ENCODE results near the gene HNRNPH3.

HNRNPH3 gene

GRCh38 chr10:68367121-68367520, 35.3 kb downstream of the HNRNPH3 start:
- ATAC-seq, result no peak
- TF ChIP-seq OSR1 (CRISPR knock-in tag; IDR thresholded peaks at IDR 0.05), result no peak
- TF ChIP-seq ZNF565 (CRISPR knock-in tag; conservative IDR thresholded peaks at IDR 0.05; ENCODE audit: low read depth), result no peak
- no peak for TF ChIP-seq TOX (CRISPR knock-in tag; IDR thresholded peaks at IDR 0.05; ENCODE audit: borderline replicate concordance)
- TF ChIP-seq, protein P1, sequence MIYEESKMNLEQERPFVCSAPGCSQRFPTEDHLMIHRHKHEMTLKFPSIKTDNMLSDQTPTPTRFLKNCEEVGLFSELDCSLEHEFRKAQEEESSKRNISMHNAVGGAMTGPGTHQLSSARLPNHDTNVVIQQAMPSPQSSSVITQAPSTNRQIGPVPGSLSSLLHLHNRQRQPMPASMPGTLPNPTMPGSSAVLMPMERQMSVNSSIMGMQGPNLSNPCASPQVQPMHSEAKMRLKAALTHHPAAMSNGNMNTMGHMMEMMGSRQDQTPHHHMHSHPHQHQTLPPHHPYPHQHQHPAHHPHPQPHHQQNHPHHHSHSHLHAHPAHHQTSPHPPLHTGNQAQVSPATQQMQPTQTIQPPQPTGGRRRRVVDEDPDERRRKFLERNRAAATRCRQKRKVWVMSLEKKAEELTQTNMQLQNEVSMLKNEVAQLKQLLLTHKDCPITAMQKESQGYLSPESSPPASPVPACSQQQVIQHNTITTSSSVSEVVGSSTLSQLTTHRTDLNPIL (CRISPR knock-in tag; IDR thresholded peaks at IDR 0.05; ENCODE audit: low read depth), result no peak
- TF ChIP-seq ESRRG (CRISPR knock-in tag; IDR thresholded peaks at IDR 0.05), result no peak
- TF ChIP-seq ZFP30 (CRISPR knock-in tag; IDR thresholded peaks at IDR 0.05), result no peak
- no peak for TF ChIP-seq GLIS3 (CRISPR knock-in tag; IDR thresholded peaks at IDR 0.05)
- TF ChIP-seq SNAI2 (CRISPR knock-in tag; IDR thresholded peaks at IDR 0.05), result no peak
- no peak for TF ChIP-seq CSRNP3 (CRISPR knock-in tag; IDR thresholded peaks at IDR 0.05)
- TF ChIP-seq POU6F1 (CRISPR knock-in tag; IDR thresholded peaks at IDR 0.05; ENCODE audit: borderline replicate concordance, low read depth), result no peak
- no peak for TF ChIP-seq RARB (CRISPR knock-in tag; IDR thresholded peaks at IDR 0.05)
- TF ChIP-seq ZNF8 (CRISPR knock-in tag; IDR thresholded peaks at IDR 0.05), result no peak

GRCh38 chr10:68371604-68372003, 39.7 kb downstream of the HNRNPH3 start:
- ATAC-seq, result no peak
- TF ChIP-seq SNAI2 (CRISPR knock-in tag; IDR thresholded peaks at IDR 0.05) (no peak), OSR1 (CRISPR knock-in tag; IDR thresholded peaks at IDR 0.05) (no peak), CSRNP3 (CRISPR knock-in tag; IDR thresholded peaks at IDR 0.05) (no peak)

DNA sequence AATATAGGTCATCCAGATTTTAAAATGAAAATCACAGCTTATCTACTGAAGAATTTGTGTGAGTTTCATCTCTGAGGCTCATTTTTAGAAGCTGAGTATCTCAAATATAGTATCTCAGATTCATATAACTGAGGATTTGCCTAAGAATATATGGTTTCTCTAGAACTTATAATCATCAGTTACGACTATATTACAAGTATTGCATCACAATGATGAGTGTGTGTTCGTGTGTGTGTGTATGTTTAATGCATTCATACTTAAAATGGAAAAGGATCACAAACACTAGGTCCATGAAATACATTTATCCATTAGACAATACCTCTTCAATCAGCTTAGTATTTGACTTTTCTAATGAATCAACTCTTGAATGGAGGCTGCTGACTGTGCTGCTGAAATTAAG, 53.9 kb downstream of the HNRNPH3 start:
- TF ChIP-seq ISL1 (CRISPR knock-in tag; IDR thresholded peaks at IDR 0.05) (no peak), OSR1 (CRISPR knock-in tag; IDR thresholded peaks at IDR 0.05) (no peak), PATZ1 (CRISPR knock-in tag; IDR thresholded peaks at IDR 0.05; ENCODE audit: borderline replicate concordance) (no peak), SNAI2 (CRISPR knock-in tag; IDR thresholded peaks at IDR 0.05) (no peak), PPARA (CRISPR knock-in tag; IDR thresholded peaks at IDR 0.05; ENCODE audit: borderline replicate concordance) (no peak), BACH2 (CRISPR knock-in tag; IDR thresholded peaks at IDR 0.05; ENCODE audit: borderline replicate concordance) (no peak), ZNF8 (CRISPR knock-in tag; IDR thresholded peaks at IDR 0.05) (no peak), POU6F1 (CRISPR knock-in tag; IDR thresholded peaks at IDR 0.05; ENCODE audit: borderline replicate concordance, low read depth) (no peak), ZC3H10 (CRISPR knock-in tag; IDR thresholded peaks at IDR 0.05) (no peak), ZNF70 (CRISPR knock-in tag; IDR thresholded peaks at IDR 0.05) (no peak), TOX (CRISPR knock-in tag; IDR thresholded peaks at IDR 0.05; ENCODE audit: borderline replicate concordance) (no peak), ZFP30 (CRISPR knock-in tag; IDR thresholded peaks at IDR 0.05) (no peak), RARB (CRISPR knock-in tag; IDR thresholded peaks at IDR 0.05) (no peak), ZFP3 (CRISPR knock-in tag; IDR thresholded peaks at IDR 0.05) (no peak)
- no peak for ATAC-seq
